ENCODE measurements around the gene CLCN3. TPM values are rescaled to one million over a fixed set of nuclear protein-coding genes. Genes with fewer than 3 reads are reported as not detected.
A peak's percentile ranks its signal among the peaks of the same experiment; 100 is the strongest.

CLCN3 gene
- total and polyA plus RNA-seq, 2 experiments from 2014 or later, result 10.9 to 22.9 TPM

DNA sequence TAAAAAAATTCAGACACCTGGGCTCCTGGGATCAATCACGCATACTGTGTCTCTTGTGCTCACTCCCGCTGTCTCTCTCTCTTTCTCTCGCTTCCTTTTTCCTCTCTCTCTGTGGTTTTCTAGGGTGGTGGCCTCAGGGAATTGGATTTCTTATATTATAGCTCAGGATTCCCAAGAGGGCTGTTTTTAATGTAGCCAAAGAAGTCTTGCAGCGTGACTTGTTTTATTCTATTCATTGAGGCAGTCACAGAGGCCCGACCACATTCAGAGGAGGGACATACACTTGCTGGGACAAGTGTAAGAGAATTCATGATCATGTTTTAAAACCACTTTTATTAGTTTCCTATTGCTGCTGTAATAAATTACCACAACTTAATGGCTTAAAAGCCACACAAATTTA lies 78.0 kb downstream of the CLCN3 start (continued):
- TF ChIP-seq, protein P1, sequence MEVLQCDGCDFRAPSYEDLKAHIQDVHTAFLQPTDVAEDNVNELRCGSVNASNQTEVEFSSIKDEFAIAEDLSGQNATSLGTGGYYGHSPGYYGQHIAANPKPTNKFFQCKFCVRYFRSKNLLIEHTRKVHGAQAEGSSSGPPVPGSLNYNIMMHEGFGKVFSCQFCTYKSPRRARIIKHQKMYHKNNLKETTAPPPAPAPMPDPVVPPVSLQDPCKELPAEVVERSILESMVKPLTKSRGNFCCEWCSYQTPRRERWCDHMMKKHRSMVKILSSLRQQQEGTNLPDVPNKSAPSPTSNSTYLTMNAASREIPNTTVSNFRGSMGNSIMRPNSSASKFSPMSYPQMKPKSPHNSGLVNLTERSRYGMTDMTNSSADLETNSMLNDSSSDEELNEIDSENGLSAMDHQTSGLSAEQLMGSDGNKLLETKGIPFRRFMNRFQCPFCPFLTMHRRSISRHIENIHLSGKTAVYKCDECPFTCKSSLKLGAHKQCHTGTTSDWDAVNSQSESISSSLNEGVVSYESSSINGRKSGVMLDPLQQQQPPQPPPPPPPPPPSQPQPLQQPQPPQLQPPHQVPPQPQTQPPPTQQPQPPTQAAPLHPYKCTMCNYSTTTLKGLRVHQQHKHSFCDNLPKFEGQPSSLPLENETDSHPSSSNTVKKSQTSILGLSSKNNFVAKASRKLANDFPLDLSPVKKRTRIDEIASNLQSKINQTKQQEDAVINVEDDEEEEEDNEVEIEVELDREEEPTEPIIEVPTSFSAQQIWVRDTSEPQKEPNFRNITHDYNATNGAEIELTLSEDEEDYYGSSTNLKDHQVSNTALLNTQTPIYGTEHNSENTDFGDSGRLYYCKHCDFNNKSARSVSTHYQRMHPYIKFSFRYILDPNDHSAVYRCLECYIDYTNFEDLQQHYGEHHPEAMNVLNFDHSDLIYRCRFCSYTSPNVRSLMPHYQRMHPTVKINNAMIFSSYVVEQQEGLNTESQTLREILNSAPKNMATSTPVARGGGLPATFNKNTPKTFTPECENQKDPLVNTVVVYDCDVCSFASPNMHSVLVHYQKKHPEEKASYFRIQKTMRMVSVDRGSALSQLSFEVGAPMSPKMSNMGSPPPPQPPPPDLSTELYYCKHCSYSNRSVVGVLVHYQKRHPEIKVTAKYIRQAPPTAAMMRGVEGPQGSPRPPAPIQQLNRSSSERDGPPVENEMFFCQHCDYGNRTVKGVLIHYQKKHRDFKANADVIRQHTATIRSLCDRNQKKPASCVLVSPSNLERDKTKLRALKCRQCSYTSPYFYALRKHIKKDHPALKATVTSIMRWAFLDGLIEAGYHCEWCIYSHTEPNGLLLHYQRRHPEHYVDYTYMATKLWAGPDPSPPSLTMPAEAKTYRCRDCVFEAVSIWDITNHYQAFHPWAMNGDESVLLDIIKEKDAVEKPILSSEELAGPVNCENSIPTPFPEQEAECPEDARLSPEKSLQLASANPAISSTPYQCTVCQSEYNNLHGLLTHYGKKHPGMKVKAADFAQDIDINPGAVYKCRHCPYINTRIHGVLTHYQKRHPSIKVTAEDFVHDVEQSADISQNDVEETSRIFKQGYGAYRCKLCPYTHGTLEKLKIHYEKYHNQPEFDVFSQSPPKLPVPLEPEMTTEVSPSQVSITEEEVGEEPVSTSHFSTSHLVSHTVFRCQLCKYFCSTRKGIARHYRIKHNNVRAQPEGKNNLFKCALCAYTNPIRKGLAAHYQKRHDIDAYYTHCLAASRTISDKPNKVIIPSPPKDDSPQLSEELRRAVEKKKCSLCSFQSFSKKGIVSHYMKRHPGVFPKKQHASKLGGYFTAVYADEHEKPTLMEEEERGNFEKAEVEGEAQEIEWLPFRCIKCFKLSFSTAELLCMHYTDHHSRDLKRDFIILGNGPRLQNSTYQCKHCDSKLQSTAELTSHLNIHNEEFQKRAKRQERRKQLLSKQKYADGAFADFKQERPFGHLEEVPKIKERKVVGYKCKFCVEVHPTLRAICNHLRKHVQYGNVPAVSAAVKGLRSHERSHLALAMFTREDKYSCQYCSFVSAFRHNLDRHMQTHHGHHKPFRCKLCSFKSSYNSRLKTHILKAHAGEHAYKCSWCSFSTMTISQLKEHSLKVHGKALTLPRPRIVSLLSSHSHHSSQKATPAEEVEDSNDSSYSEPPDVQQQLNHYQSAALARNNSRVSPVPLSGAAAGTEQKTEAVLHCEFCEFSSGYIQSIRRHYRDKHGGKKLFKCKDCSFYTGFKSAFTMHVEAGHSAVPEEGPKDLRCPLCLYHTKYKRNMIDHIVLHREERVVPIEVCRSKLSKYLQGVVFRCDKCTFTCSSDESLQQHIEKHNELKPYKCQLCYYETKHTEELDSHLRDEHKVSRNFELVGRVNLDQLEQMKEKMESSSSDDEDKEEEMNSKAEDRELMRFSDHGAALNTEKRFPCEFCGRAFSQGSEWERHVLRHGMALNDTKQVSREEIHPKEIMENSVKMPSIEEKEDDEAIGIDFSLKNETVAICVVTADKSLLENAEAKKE (CRISPR knock-in tag; IDR thresholded peaks at IDR 0.05), result no peak
- TF ChIP-seq, protein P2, sequence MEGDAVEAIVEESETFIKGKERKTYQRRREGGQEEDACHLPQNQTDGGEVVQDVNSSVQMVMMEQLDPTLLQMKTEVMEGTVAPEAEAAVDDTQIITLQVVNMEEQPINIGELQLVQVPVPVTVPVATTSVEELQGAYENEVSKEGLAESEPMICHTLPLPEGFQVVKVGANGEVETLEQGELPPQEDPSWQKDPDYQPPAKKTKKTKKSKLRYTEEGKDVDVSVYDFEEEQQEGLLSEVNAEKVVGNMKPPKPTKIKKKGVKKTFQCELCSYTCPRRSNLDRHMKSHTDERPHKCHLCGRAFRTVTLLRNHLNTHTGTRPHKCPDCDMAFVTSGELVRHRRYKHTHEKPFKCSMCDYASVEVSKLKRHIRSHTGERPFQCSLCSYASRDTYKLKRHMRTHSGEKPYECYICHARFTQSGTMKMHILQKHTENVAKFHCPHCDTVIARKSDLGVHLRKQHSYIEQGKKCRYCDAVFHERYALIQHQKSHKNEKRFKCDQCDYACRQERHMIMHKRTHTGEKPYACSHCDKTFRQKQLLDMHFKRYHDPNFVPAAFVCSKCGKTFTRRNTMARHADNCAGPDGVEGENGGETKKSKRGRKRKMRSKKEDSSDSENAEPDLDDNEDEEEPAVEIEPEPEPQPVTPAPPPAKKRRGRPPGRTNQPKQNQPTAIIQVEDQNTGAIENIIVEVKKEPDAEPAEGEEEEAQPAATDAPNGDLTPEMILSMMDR (conservative IDR thresholded peaks at IDR 0.05; ENCODE audit: low read depth in 2 of 2), result no peak
- TF ChIP-seq STAT1 (IDR thresholded peaks at IDR 0.05; ENCODE audit: unreplicated experiment) (no peak), NANOG (IDR thresholded peaks at IDR 0.05; ENCODE audit: borderline replicate concordance) (no peak), CREB1 (CRISPR knock-in tag; IDR thresholded peaks at IDR 0.05; ENCODE audit: low read depth) (no peak), POLR2AphosphoS5 (IDR thresholded peaks at IDR 0.05; ENCODE audit: low read depth) (no peak), ZNF114 (CRISPR knock-in tag; IDR thresholded peaks at IDR 0.05) (no peak)

DNA sequence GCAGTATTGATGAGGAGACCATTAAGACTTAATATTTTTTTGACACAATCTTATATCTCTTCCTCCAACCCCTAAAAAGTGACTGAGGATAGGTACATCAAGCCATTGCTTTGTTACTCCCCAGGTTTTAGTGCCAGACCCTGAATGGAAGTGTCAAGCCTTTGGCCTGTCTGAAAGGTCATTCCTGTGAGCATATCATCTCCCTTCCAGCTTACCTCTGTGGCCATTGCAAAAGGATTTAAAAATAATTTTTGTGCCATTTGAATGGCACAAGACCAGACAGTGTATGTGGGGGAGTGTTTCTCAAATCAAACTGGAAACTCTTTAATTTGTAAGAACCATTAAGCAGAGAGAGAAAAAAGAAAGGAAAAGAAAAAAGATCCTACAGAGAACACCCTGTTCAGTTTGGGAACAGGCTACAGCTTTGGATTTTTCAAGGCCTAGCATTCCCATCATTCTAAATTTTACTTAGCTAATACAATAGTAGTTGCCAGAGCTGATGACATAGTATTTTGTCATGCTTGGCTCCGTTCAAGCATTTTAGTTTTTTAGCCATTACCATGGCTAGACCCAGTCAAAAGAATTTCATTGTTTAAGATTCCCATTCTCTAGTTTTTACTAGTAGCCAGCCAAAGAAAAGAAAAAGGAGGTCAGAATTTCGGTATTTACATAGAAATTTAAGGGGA lies 87.7 kb downstream of the CLCN3 start:
- Histone ChIP-seq H3K36me3 (ENCODE audit: insufficient read depth) (no peaks in the 10 kb centered on the region), H4K20me1 (replicated peaks; ENCODE audit: insufficient read depth) (no peaks in the 10 kb centered on the region), H3K9me2 (ENCODE audit: insufficient read depth) (no peaks in the 10 kb centered on the region), H3K4me3 (no peak overlapping the region), H3K27ac (ENCODE audit: low read depth) (no peak overlapping the region), H3F3A (replicated peaks; ENCODE audit: low read depth) (no peaks in the 10 kb centered on the region), H2AFZ (no peak overlapping the region), H3K27me3 (ENCODE audit: insufficient read depth) (no peaks in the 10 kb centered on the region), H3K4me2 (no peak overlapping the region), H3K79me2 (replicated peaks; ENCODE audit: insufficient read depth) (no peaks in the 10 kb centered on the region), H3K4me1 (ENCODE audit: insufficient read depth) (no peaks in the 10 kb centered on the region)
- Mint-ChIP-seq H3K27ac (peak overlapping the region; percentile 44; the same call in 1 of the 2 replicates), H3K4me3 (no peak overlapping the region), H3K9me3 (no peaks in the 10 kb centered on the region), H3K27me3 (ENCODE audit: insufficient read depth, low read depth, poor library complexity) (no peaks in the 10 kb centered on the region), H3K4me1 (no peaks in the 10 kb centered on the region), H3K36me3 (ENCODE audit: low read depth) (no peaks in the 10 kb centered on the region)
- no peak for DNase-seq (ENCODE audit: low spot score)
- no peak for ATAC-seq
- no peak for TF ChIP-seq CREB1 (CRISPR knock-in tag; IDR thresholded peaks at IDR 0.05; ENCODE audit: low read depth)
- TF ChIP-seq ZNF114 (CRISPR knock-in tag; IDR thresholded peaks at IDR 0.05), result no peak
- TF ChIP-seq EZH2 (IDR thresholded peaks at IDR 0.05; ENCODE audit: low read depth, unreplicated experiment), result no peak

Measured in GM23338 (cell line).